GM12878 (cell line): ENCODE data around the gene PPP1CA. TPM values are rescaled to one million over a fixed set of nuclear protein-coding genes. Genes with fewer than 3 reads are reported as not detected.

Source experiments
- E2F4 ChIP-seq: IDR thresholded peaks from 2 replicates; pipeline ENCODE4 v1.6.1; 2012; ENCODE audit warnings: low read depth, low read length, improper control_type of control experiment
- ETV6 ChIP-seq, 2 experiments: fragments of 450-650 bp in 1 of 2; IDR thresholded peaks in 1 of 2; conservative IDR thresholded peaks in 1 of 2; 2 replicates each; pipeline ENCODE4 v1.6.1; 2014; ENCODE audit warnings: antibody characterized with exemption in 1 of 2, borderline replicate concordance in 1 of 2, low read depth in 1 of 2, mild to moderate bottlenecking in 1 of 2, moderate library complexity in 1 of 2
- MEF2A ChIP-seq: IDR thresholded peaks from 2 replicates; pipeline ENCODE4 v1.6.1; 2011; ENCODE audit warnings: low read depth, mild to moderate bottlenecking, low read length, moderate library complexity; ENCODE audit not compliant: insufficient read depth
- NBN ChIP-seq: fragments of 450-650 bp; IDR thresholded peaks from 2 replicates; pipeline ENCODE4 v1.6.1; 2016
- NFXL1 ChIP-seq: fragments of 450-650 bp; IDR thresholded peaks from 2 replicates; pipeline ENCODE4 v1.6.1; 2017; ENCODE audit warnings: antibody characterized with exemption, mild to moderate bottlenecking, borderline replicate concordance
- NR2F1 ChIP-seq: fragments of 450-650 bp; conservative IDR thresholded peaks from 2 replicates; pipeline ENCODE4 v1.6.1; 2017; ENCODE audit warnings: mild to moderate bottlenecking
- PBX3 ChIP-seq: IDR thresholded peaks from 2 replicates; pipeline ENCODE4 v1.6.1; 2011; ENCODE audit warnings: mild to moderate bottlenecking, low read depth, low read length, moderate library complexity; ENCODE audit not compliant: insufficient replicate concordance
- RCOR1 ChIP-seq: conservative IDR thresholded peaks from 2 replicates; pipeline ENCODE4 v1.6.1; 2012; ENCODE audit warnings: low read depth, low read length, improper control_type of control experiment
- SUZ12 ChIP-seq: fragments of 200-600 bp; sonication (generic); IDR thresholded peaks from one replicate; pipeline ENCODE4 v1.6.1; 2018; ENCODE audit warnings: antibody characterized with exemption, mild to moderate bottlenecking; ENCODE audit not compliant: unreplicated experiment
- TAF1 ChIP-seq: IDR thresholded peaks from 2 replicates; pipeline ENCODE4 v1.6.1; 2011; ENCODE audit warnings: mild to moderate bottlenecking, low read depth, low read length, borderline replicate concordance
- polyA plus RNA-seq, 11 experiments: library from polyadenylated mRNA; depleted of rRNA in 4 of 11; unstranded in 6 of 11; stranded (reverse) in 5 of 11; fragments of >200 nt; fragmentation: Nextera tagmentation in 4 of 11; fragmentation: Illumina TruSeq in 1 of 11; extraction: Ambion mirVana in 4 of 11; extraction: Trizol in 1 of 11; gene quantifications; 1 replicate in 1 of 11; 2 replicates in 10 of 11; pipeline versions ENCODE4 v1.2.1 to v1.2.3, GENCODE V29; 2011 to 2016; ENCODE audit warnings: inconsistent platforms in 2 of 11, missing spikeins in 2 of 11, low read depth in 1 of 11
- total RNA-seq, 4 experiments: library from RNA; depleted of rRNA in 3 of 4; stranded (reverse); fragments of >200 nt in 3 of 4; fragmentation: Illumina TruSeq in 1 of 4; extraction: Trizol in 1 of 4; gene quantifications; 2 replicates each; pipeline versions ENCODE4 v1.2.1 to v1.2.3, GENCODE V29; 2013 to 2021

The PPP1CA gene
- total and polyA plus RNA-seq, 10 of the 15 experiments (the other 5 are each of a cell fraction or from before 2014, with no cell fraction given), result 26.4 to 458 (median 240) TPM

GRCh38 chr11:67356864-67357561 lies 44.6 kb downstream of the PPP1CA start (continued):
- TF ChIP-seq NR2F1 (no peak), MEF2A (peak; percentile 46; the same call in 1 of the 2 replicates), PBX3 (no peak), E2F4 (no peak), SUZ12 (no peak), NBN (peak; percentile 78), RCOR1 (peak; percentile 61; the same call in 1 of the 2 replicates), TAF1 (no peak), ETV6 (conservative IDR thresholded peaks at IDR 0.05 in 1 of 2, IDR thresholded peaks at IDR 0.05 in 1 of 2; ENCODE audit: borderline replicate concordance in 1 of 2, low read depth in 1 of 2) (no peak), NFXL1 (no peak)
